GM08714 (cell line): ENCODE results near the gene LNX1.

Experiments used
- H3K4me3 ChIP-seq: fragments of 200-500 bp; sonication (Bioruptor generic); 2 replicates; pipeline ENCODE4 v1.5.1; 2014; ENCODE audit warnings: mild to moderate bottlenecking, low read length, inconsistent platforms
- ZNF274 ChIP-seq: IDR thresholded peaks from 2 replicates; pipeline ENCODE4 v1.6.1; 2012; ENCODE audit warnings: mild to moderate bottlenecking, low read depth, low read length

The LNX1 gene

DNA sequence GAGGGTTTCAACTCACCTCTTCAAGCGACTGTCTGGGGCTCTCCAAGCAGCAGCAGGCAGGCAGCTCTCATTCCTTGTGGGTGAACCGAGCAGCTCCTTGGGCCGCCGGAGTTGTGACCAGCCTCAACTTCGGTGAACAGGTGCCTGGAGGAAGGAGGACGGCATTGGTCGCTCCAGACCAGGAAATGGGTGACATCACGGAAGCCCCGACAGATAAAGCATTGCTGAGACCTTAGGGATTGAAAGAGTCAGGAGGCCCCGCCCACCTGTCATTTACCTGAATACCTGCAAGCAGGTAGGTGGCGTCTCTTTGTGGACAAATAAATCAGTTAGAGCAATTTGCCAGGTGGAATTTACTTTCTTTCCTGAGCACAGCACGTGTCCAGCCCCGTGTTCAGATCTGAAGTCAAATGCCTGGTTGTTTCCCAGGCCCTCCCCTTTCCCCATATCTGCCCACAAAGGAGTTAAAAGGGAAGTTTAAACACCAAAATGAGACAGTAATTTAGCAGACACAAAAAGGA, at the start of gene LNX1:
TSS of gene LNX1 (minus strand) at position 115 of the 521 bp plus-strand sequence. CDS start 17,484 bp downstream, outside the sequence.
- TF ChIP-seq ZNF274, result no peak
- H3K4me3 ChIP-seq, result peak within 1 kb of the TSS; percentile 56

- H3K4me3 ChIP-seq, result no peak overlapping the region
- no peak for TF ChIP-seq ZNF274
Observed at GRCh38 chr4:53640576-53641453, 49.5 kb upstream of the LNX1 start.

DNA sequence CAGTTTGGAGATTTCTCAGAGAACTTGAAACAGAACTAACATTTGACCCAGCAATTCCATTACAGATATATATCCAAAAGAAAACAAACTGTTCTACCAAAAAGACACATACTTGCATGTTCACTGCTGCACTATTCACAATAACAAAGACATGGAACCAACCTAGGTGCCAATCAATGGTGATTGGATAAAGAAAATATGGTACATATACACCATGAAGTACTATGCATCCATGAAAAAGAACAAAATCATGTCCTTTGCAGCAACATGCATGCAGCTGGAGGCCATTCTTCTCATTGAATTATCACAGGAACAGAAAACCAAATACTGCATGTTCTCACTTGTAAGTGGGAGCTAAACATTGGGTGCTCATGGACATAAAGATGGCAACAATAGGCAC, 47.6 kb upstream of the LNX1 start:
- no peak overlapping the region for H3K4me3 ChIP-seq
- TF ChIP-seq ZNF274, result no peak

GRCh38 chr4:53637348-53637747, 46.1 kb upstream of the LNX1 start:
- TF ChIP-seq ZNF274, result no peak
- no peak overlapping the region for H3K4me3 ChIP-seq

- no peak overlapping the region for H3K4me3 ChIP-seq
- no peak for TF ChIP-seq ZNF274
Observed at GRCh38 chr4:53635697-53636483, 44.6 kb upstream of the LNX1 start.

- H3K4me3 ChIP-seq, result no peak overlapping the region
- TF ChIP-seq ZNF274, result no peak
Observed at GRCh38 chr4:53633608-53634007, 42.3 kb upstream of the LNX1 start.

- H3K4me3 ChIP-seq, result no peak overlapping the region
Observed at GRCh38 chr4:53629296-53629695, 38.0 kb upstream of the LNX1 start.

GRCh38 chr4:53626491-53626890, 35.2 kb upstream of the LNX1 start:
- H3K4me3 ChIP-seq, result no peak overlapping the region
- TF ChIP-seq ZNF274, result no peak

More at GRCh38 chr4:53629296-53629695, 38.0 kb upstream of the LNX1 start:
- no peak for TF ChIP-seq ZNF274

DNA sequence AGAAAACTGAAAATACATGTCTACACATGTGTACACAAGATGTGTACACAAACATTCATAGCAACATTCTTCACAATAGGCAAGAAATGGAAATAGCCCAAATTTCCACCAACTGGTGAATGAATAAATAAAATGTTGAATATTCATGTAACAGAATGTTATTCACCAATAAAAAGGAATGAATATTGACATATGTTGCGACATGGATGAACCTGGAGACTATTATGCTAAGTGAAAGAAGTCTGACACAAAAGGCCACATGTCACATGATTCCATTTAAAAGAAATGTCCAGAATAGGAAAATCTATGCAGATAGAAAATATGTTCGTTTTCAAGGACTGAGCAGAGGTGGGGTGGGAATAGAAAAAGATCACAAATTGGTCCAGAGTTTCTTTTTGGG, 34.6 kb upstream of the LNX1 start:
- TF ChIP-seq ZNF274, result no peak
- no peak overlapping the region for H3K4me3 ChIP-seq

DNA sequence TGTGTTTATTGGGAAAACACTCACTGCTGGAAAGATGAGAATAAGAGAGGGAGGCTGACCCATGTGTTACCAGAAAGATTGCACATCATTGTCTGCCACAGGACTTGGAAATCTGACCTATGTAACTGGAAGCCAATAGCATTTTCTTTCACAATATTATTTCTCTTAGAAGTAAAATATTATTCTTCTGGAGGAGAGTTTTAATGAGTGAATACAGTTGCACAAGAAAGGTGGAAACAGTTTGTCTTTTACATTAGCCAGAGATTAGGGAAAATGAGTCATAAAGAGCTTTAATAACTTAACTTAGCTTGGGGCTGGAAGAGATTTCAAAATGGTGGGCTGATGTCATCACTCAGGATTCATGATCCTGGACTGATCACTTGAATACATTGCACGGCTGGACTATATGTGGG, 31.5 kb upstream of the LNX1 start:
- TF ChIP-seq ZNF274, result no peak

DNA sequence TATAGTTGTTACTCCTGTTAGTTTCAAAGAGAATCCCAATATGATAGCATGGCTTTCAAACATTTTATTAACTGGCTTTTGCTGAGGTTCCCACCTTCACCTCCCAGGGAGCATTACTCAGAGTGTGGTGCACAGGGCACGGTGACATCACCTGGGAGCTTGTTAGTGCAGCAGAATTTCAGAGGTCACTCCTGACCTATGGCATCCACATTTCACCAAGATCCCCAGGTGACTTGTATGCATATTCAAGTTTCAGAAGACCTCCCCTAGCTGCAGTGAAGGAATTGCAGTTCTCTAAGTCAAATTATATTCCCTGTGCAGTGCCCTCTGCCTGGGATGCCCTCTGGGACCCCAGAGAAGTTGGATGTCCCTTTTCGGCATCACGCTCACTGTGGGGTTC, 29.7 kb upstream of the LNX1 start:
- no peak overlapping the region for H3K4me3 ChIP-seq

More for the DNA sequence above, 31.5 kb upstream of the LNX1 start:
- no peak overlapping the region for H3K4me3 ChIP-seq

DNA sequence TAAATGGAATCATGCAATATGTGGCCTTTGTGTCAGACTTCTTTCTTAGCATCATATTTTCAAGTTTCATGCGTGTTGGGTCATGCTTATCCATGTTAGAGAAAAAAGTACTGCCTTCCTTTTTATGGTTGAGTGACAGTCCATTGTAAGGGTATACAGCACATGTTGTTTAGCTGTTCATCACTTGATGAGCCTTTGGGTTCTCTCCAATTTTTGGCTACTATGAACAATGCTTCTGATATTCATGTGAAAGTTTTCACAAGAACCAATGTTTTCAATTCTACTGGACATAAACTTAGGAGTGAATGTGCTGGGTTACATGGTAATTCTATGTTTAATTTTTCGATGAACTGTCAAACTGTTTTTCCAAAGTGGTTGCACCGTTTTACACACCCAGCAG, 28.1 kb upstream of the LNX1 start:
- no peak for TF ChIP-seq ZNF274
- H3K4me3 ChIP-seq, result no peak overlapping the region

More for the DNA sequence above, 29.7 kb upstream of the LNX1 start:
- no peak for TF ChIP-seq ZNF274

DNA sequence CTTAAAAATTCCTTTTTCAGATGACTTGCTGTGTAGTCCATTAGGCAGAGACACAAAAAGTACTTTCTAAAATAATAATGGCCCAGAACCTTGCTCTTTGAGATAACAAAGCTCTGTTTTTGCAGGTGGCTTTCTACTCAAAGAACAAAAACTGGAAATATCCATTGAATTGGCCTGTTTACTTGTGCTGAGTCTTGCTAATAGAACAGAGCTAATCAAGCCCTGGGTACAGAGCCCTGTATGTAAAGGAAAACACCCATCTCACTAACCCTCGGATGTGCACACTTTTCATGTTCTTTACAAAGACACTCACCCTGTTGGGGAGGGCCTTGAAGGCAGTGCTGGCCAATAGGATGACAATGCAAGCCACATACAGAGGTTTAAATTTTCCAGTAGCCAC, 27.0 kb upstream of the LNX1 start:
- no peak for TF ChIP-seq ZNF274
- no peak overlapping the region for H3K4me3 ChIP-seq

DNA sequence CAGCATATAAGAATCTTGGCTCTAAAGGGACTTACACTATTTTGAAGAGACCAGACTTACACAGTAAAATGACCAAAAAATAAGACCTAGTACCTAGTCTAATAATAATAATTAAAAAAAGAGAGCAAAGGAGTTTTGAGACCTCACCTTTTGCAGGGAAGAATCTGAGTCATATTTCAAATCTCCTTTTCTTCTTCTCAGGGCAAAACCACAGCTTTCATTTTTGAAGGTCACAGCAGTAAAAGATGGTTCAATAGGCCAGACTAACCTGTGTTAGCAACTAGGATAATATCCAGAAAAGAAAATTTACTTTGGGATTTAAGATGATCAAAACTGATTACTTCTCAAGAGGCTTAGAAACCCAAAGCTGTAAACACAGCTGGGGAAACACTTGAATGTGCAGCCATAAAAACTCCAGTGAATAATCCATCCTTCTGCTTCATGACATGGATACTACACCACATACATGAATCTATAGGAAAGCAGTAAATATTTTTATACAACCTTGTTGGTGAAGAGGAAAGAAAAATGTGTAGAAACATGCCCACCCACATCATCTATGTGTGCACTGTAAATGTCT, 25.9 kb upstream of the LNX1 start:
- H3K4me3 ChIP-seq, result no peak overlapping the region
- TF ChIP-seq ZNF274, result no peak
